Peyer's patch (tissue), 4 donors: ENCODE data around the gene RIC3. TPM values are rescaled to one million over a fixed set of nuclear protein-coding genes. Genes with fewer than 3 reads are reported as not detected.

Experiments used
- DNase-seq, 3 donors: peaks; one replicate each; pipeline ENCODE4 v3.0.0-alpha.2; 2017 to 2019
- H3K27ac ChIP-seq, 4 donors: fragments of 200-600 bp; sonication (generic); one replicate each; pipeline ENCODE4 v1.5.1; 2016 to 2019
- H3K27me3 ChIP-seq, 2 donors: fragments of 200-600 bp; sonication (generic); one replicate each; pipeline ENCODE4 v1.5.1; 2019
- H3K36me3 ChIP-seq, 3 donors: fragments of 200-600 bp; sonication (generic); one replicate each; pipeline ENCODE4 v1.5.1; 2016 to 2019
- H3K4me1 ChIP-seq, 4 donors: fragments of 200-600 bp; sonication (generic); one replicate each; pipeline ENCODE4 v1.5.1; 2016 to 2019
- H3K4me3 ChIP-seq, 4 donors: fragments of 200-600 bp; sonication (generic); 1 replicate in 3 of 4; 2 replicates in 1 of 4; pipeline ENCODE4 v1.5.1; 2016 to 2019; ENCODE audit warnings: mild to moderate bottlenecking in 1 of 4
- H3K9me3 ChIP-seq, 4 donors: fragments of 200-600 bp; sonication (generic); one replicate each; pipeline ENCODE4 v1.5.1; 2016 to 2019; ENCODE audit warnings: mild to moderate bottlenecking in 1 of 4
- POLR2A ChIP-seq, 2 donors: fragments of 450-650 bp; IDR thresholded peaks; one replicate each; pipeline ENCODE4 v1.5.1; 2017; ENCODE audit warnings: antibody characterized with exemption in 2 of 2, mild to moderate bottlenecking in 2 of 2, moderate library complexity in 2 of 2
- total RNA-seq, 4 donors: library from RNA; depleted of rRNA; stranded (reverse); fragments of >200 nt; gene quantifications; one replicate each; pipeline ENCODE4 v1.1.0, GENCODE V29; 2016
- TF ChIP-seq, protein P1 (sequence below), 6 experiments: fragments of 450-650 bp in 4 of 6; fragments of 200-600 bp in 2 of 6; sonication (generic) in 1 of 6; IDR thresholded peaks; one replicate each; pipeline ENCODE4 v1.5.1; 2017 to 2019; ENCODE audit warnings: antibody characterized with exemption in 6 of 6, mild to moderate bottlenecking in 3 of 6, moderate library complexity in 1 of 6

The RIC3 gene
- total RNA-seq, 4 donors from 2014 or later: 2.8 to 26.4 (median 4.9) TPM

DNA sequence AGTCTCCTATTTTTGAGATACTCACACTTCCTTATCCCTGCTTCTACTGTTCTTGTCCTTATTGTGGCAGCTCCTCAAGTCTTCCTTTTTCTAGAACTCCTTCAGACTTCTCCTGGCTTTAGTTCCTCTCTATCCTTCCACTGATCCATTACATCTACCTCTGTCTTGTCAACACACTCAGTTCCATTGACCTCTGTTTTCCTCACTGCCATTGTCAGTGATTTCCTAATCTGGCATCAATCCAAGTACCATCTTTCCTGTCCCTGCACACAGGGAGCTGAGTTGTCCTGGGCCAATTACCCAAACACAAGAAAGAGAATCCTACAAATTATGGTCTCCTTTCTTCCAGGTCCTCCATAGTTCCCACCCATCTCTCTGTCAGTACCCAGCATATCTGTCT lies 27.9 kb upstream of the RIC3 start:
- no peaks in the 10 kb centered on the region for H3K36me3 ChIP-seq
- TF ChIP-seq POLR2A (IDR thresholded peaks at IDR 0.05): no peak
- TF ChIP-seq, protein P1, sequence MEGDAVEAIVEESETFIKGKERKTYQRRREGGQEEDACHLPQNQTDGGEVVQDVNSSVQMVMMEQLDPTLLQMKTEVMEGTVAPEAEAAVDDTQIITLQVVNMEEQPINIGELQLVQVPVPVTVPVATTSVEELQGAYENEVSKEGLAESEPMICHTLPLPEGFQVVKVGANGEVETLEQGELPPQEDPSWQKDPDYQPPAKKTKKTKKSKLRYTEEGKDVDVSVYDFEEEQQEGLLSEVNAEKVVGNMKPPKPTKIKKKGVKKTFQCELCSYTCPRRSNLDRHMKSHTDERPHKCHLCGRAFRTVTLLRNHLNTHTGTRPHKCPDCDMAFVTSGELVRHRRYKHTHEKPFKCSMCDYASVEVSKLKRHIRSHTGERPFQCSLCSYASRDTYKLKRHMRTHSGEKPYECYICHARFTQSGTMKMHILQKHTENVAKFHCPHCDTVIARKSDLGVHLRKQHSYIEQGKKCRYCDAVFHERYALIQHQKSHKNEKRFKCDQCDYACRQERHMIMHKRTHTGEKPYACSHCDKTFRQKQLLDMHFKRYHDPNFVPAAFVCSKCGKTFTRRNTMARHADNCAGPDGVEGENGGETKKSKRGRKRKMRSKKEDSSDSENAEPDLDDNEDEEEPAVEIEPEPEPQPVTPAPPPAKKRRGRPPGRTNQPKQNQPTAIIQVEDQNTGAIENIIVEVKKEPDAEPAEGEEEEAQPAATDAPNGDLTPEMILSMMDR (IDR thresholded peaks at IDR 0.05): no peak

DNA sequence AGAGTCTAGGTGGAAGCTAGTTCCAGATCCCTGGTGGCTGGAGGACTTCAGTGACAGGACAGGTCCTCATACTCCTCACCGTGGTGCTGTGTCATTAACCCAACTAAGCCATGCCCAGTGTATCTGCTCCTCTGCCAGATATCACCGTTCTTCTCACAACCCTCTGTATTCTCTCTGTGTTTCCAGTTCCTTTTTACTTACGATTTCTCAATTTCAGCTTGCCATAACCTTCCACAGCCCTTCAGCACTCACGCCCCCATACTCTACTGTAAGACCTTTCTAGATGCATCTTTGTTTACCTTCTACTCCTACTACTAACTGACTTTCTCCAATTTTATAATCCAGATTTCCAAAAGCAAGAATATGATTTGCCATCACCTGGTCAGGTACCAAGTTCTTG lies 26.1 kb upstream of the RIC3 start:
- Histone ChIP-seq H3K27me3 (no peaks in the 10 kb centered on the region), H3K27ac (no peak overlapping the region), H3K4me3 (no peak overlapping the region), H3K9me3 (no peaks in the 10 kb centered on the region), H3K4me1 (no peaks in the 10 kb centered on the region), H3K36me3 (no peaks in the 10 kb centered on the region)
- DNase-seq: no peak
- TF ChIP-seq, protein P1 (IDR thresholded peaks at IDR 0.05): no peak
- TF ChIP-seq POLR2A (IDR thresholded peaks at IDR 0.05): no peak

More for the DNA sequence above, 27.9 kb upstream of the RIC3 start:
- no peak overlapping the region for H3K4me3 ChIP-seq
- H3K9me3 ChIP-seq: no peaks in the 10 kb centered on the region
- no peaks in the 10 kb centered on the region for H3K4me1 ChIP-seq
- no peak overlapping the region for H3K27ac ChIP-seq
- H3K27me3 ChIP-seq: no peaks in the 10 kb centered on the region
- no peak for DNase-seq

DNA sequence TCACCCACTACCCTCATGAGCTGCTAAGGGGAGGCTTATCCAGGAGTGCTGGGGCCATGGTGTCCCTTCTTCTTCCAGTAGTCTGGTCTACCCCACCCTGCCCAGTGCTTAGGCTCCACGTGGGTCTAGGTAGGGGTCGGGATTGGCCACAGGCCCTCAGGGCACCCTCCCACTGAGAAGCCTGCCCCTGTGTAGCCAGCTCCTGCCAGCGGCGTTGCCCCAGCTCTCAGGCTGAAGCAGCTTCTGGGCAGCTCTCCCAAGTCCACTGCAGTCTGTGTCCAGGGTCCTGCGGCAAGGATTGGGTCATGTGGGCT lies 24.0 kb upstream of the RIC3 start:
- Histone ChIP-seq H3K4me1 (no peaks in the 10 kb centered on the region), H3K27ac (no peak overlapping the region), H3K27me3 (no peaks in the 10 kb centered on the region), H3K36me3 (no peaks in the 10 kb centered on the region), H3K4me3 (no peak overlapping the region), H3K9me3 (no peaks in the 10 kb centered on the region)
- TF ChIP-seq POLR2A (IDR thresholded peaks at IDR 0.05): no peak
- TF ChIP-seq, protein P1 (IDR thresholded peaks at IDR 0.05): no peak
- DNase-seq: no peak

DNA sequence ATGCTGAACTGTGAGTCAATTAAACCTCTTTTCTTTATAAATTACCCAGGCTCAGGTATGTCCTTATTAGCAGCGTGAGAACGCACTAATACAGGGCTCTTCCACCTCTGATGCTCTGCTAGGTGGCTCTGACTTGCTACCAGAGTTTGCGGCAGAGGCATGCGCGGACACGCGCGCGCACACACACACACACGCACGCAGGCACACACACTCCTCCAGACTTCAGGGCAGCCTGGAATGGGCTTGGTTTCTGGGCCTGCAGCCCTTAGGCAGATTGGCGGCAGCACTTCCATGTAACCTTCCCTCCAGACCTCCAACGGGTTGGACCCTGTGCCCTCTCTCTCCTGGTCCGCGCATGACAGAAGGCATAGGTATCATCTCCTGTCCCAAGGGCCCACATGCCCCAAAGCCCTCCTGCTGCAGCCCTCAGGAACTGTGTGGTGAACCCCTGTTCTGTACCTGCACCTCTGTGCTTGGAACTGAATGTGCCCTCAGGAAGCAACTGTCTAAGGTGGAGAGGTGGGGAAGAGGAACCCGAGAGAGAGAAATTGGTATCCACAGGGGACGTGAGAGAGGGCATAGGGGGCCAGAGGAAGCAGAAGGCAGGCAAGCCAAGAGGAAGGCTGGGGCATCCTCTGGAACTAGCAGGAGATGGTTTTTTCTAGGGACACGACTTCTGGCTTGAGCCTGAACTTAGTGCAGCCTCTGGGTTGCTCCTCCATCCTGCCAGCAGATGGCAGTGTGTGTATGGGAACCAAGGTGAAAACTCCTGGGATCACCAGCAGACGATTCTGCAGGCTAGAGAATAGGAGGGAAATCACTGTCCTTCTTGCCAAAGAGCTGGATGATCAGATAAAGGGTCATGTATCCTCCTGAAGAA lies 23.4 kb upstream of the RIC3 start:
- Histone ChIP-seq H3K36me3 (no peaks in the 10 kb centered on the region), H3K27ac (no peak overlapping the region), H3K9me3 (no peaks in the 10 kb centered on the region), H3K4me3 (no peak overlapping the region), H3K4me1 (no peaks in the 10 kb centered on the region), H3K27me3 (no peaks in the 10 kb centered on the region)
- TF ChIP-seq POLR2A (IDR thresholded peaks at IDR 0.05): no peak
- TF ChIP-seq, protein P1 (IDR thresholded peaks at IDR 0.05): peak; percentile 31 to 74 (median 64)
- peak; percentile 53 to 82 (median 58) for DNase-seq

DNA sequence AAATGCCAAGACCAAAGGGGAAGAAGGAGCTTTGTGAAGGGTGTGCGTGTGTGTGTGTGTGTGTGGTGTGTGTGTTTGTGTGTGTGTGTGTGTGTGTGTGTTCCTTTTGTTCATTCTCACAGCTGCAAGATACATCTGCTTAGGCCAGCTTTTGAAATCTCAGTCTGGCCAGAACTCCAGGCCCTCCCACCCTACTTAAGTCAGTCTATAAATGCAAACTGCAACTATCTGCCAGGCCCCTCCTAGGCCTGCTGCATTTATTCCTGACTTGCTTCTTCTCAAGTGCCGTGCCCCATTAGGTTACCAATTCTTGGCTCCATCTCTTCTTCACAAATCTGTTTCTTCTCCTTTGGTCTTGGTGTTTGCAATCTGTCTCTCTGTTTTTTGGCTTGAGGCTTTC lies 21.6 kb upstream of the RIC3 start:
- DNase-seq: no peak
- no peaks in the 10 kb centered on the region for H3K4me1 ChIP-seq
- H3K4me3 ChIP-seq: no peak overlapping the region
- no peak for TF ChIP-seq POLR2A (IDR thresholded peaks at IDR 0.05)
- TF ChIP-seq, protein P1 (IDR thresholded peaks at IDR 0.05): no peak
- H3K36me3 ChIP-seq: no peaks in the 10 kb centered on the region
- H3K9me3 ChIP-seq: no peaks in the 10 kb centered on the region
- H3K27me3 ChIP-seq: no peaks in the 10 kb centered on the region
- H3K27ac ChIP-seq: no peak overlapping the region
